ENCODE results near the gene SPRR4.

GRCh38 chr1:152964536-152964935 lies 5.9 kb upstream of the SPRR4 start:
- no peak for TF ChIP-seq CTCF (IDR thresholded peaks at IDR 0.05)
- no peak for TF ChIP-seq EP300 (IDR thresholded peaks at IDR 0.05)
- no peak for TF ChIP-seq POLR2A (IDR thresholded peaks at IDR 0.05)
- no peak for TF ChIP-seq POLR2AphosphoS5 (IDR thresholded peaks at IDR 0.05)

All from suprapubic skin (tissue), 4 donors.